AG04450 (cell line): Measurements from ENCODE around the gene FCN2. TPM values are rescaled to one million over a fixed set of nuclear protein-coding genes. Genes with fewer than 3 reads are reported as not detected.
A peak's percentile ranks its signal among the peaks of the same experiment; 100 is the strongest.

ENCODE experiments used
- CTCF ChIA-PET: fragments of 300-600, 350-600 bp; formaldehyde crosslinking; extraction: SDS; loops from one replicate; lab custom pipeline; 2022; ENCODE audit warnings: antibody characterized with exemption, inconsistent platforms; lab: Charles Lee
- POLR2A ChIA-PET: fragments of 350-600 bp; formaldehyde crosslinking; extraction: SDS; loops from one replicate; lab custom pipeline; 2021; ENCODE audit warnings: antibody characterized with exemption, inconsistent platforms; lab: Yijun Ruan, JAX
- DNase-seq: peaks from one replicate; pipeline ENCODE4 v3.0.0-alpha.2; 2011; ENCODE audit warnings: low read depth, low spot score
- H3K27ac ChIP-seq: one replicate; pipeline ENCODE4 v1.5.1; 2012; ENCODE audit warnings: low read depth, low read length, control low read depth
- H3K27me3 ChIP-seq: one replicate; pipeline ENCODE4 v1.6.0; 2012; ENCODE audit warnings: low read length; ENCODE audit not compliant: control insufficient read depth, insufficient read depth
- H3K4me3 ChIP-seq: 2 replicates; pipeline ENCODE4 v1.5.1; 2011; ENCODE audit warnings: mild to moderate bottlenecking, low read depth, low read length, control low read depth
- H3K9me3 ChIP-seq: 2 replicates; pipeline ENCODE4 v1.5.1; 2012; ENCODE audit warnings: low read length; ENCODE audit not compliant: control insufficient read depth, insufficient read depth
- CTCF ChIP-seq: IDR thresholded peaks from 2 replicates; pipeline ENCODE4 v1.5.1; 2011; ENCODE audit warnings: low read depth, low read length, control low read depth, inconsistent platforms
- polyA plus RNA-seq: library from polyadenylated mRNA; depleted of rRNA; stranded (reverse); fragments of >200 nt; gene quantifications from 2 replicates; pipeline ENCODE4 v1.2.3, GENCODE V29; 2011

The FCN2 gene
- polyA plus RNA-seq, 1 experiment, result not detected

GRCh38 chr9:134868751-134869553, 11.7 kb upstream of the FCN2 start:
- H3K9me3 ChIP-seq, result peaks cover 3% of the 10 kb centered on the region; the same call in 1 of the 2 replicates
- H3K4me3 ChIP-seq, result no peak overlapping the region
- TF ChIP-seq CTCF, result no peak
- POLR2A ChIA-PET, result no interaction called here
- no peak for DNase-seq
- H3K27me3 ChIP-seq, result peaks cover 20% of the 10 kb centered on the region
- CTCF ChIA-PET, result no interaction called here
- H3K27ac ChIP-seq, result no peak overlapping the region

DNA sequence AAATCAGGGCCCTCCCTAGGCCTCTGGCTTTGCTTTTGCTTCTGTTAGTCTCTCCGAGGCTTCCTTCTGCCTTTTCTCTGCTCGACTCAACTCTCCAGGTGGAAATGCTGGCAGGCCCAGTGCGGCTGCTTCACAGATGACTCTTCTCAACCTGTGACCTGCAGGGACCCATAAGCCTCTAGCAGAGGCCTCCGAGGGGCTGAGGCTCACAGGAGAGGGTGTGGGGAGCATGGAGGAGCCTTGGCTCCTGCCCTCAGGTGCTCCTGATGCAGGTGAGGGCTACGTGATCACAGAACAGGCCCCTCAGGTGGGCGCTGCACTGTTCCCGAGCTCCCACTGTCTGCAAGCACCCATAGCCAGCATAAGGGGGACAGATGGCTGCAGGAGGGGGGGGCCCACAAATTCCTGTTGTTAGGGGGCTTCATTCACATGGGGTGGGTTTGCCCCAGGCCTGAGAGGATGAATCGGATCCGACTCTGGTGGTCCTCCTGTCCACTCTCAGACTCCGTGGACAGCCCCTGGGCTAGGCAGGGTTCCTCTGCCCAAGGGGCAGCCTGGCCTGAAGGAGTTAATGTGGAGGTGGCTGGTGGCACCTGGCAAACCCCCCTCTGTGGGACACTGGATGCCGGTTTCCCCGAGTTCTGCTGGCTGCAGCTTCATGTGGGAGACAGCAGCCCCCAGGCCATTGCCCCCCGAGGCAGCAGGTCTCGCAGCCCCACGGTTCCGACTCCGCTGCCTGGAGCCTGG, 10.9 kb upstream of the FCN2 start:
- Histone ChIP-seq H3K27me3 (peaks cover 20% of the 10 kb centered on the region), H3K4me3 (no peak overlapping the region), H3K27ac (no peak overlapping the region), H3K9me3 (peaks cover 3% of the 10 kb centered on the region; the same call in 1 of the 2 replicates)
- ChIA-PET CTCF (no interaction called here), POLR2A (no interaction called here)
- no peak for TF ChIP-seq CTCF
- DNase-seq, result no peak

GRCh38 chr9:134870301-134870694, 10.3 kb upstream of the FCN2 start:
- CTCF ChIA-PET, result no interaction called here
- TF ChIP-seq CTCF, result no peak
- Histone ChIP-seq H3K27ac (peak overlapping the region; percentile 31), H3K9me3 (peaks cover 3% of the 10 kb centered on the region; the same call in 1 of the 2 replicates), H3K4me3 (no peak overlapping the region), H3K27me3 (peaks cover 20% of the 10 kb centered on the region)
- POLR2A ChIA-PET, result no interaction called here
- DNase-seq, result no peak

DNA sequence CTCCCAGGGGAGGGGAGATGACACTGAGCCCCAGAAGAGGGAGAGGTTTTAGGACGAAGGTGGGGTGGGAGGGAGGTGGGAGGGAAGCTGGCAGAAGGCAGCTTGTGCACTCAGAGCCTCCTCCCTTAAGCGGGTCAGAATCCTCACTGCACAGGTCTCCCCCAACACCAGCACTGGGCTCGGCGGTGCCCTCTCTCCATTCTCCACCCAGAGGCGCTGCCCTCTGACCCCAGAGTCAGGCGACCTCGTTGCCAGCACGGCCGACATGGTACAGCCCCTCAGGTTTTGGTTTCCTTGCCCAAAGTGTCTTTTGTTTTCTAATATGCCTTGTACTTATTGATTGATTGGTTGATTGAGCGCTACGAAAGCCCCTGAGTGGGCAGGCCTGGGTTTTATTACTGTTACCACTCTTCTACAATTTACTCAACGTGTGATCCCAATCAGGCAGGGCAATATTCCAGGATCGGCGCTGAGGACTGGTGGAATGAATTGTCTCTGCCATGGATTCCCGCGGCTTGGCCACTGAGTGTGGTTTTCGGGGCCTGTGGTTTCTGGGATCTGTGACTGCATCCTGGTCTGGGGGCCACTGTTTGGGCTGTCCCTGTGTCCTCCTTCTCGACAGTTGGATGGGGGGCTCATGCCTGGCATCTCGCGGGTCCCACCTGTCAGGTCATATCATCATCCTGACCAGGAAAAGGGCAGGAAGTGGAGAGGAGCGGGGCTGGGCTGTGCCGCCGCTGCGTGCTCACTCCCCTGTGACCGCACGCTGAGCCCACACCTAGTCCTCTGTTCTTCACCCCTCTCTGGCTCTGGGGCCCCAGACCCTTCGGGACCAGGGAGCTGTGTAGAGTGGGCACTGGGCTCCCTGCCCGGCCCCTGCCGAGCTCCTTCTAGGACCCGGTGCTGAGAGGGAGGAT, 9.6 kb upstream of the FCN2 start:
- ChIA-PET POLR2A (interaction anchor here (0.8 to 1.6 kb wide), 6 partner anchors 13 to 71 kb away, joined by 3 to 9 read pairs (median 4); no protein-coding TSS in a partner anchor), CTCF (no interaction called here)
- no peak overlapping the region for H3K4me3 ChIP-seq
- peak overlapping the region; percentile 39 for H3K27ac ChIP-seq
- peaks cover 3% of the 10 kb centered on the region; the same call in 1 of the 2 replicates for H3K9me3 ChIP-seq
- peaks cover 20% of the 10 kb centered on the region for H3K27me3 ChIP-seq
- no peak for TF ChIP-seq CTCF
- no peak for DNase-seq
